Astrocyte (in vitro differentiated cells and primary cell): ENCODE results near the gene TRPC4.

Experiments used
- EZH2 ChIP-seq: IDR thresholded peaks from 2 replicates; pipeline ENCODE4 v1.6.1; 2012; ENCODE audit warnings: mild to moderate bottlenecking, low read length, inconsistent platforms; ENCODE audit not compliant: insufficient read depth
- TF ChIP-seq, protein P1 (sequence below): IDR thresholded peaks from 2 replicates; pipeline ENCODE4 v1.5.1; 2011; ENCODE audit warnings: low read depth, mild to moderate bottlenecking, inconsistent platforms, low read length, moderate library complexity; ENCODE audit not compliant: insufficient read depth

DNA sequence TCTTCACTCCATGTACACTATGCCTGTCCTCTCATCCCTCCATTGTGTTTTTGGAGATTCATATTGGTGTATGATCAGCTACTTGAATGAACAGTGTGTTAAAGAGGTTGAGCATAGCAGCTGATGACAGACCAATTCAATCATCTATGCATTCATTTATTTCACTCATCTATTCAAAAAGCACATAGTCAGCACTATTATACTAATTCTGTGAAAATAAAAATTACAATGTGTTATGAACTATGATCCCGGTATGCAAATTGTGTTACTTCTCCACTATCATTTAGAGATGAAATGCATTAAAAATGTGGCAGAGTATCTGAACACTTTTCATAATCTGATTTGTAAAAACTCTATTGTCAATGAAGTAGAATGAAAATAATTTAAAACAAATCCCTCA, 5.9 kb downstream of the TRPC4 start:
- TF ChIP-seq, protein P1, sequence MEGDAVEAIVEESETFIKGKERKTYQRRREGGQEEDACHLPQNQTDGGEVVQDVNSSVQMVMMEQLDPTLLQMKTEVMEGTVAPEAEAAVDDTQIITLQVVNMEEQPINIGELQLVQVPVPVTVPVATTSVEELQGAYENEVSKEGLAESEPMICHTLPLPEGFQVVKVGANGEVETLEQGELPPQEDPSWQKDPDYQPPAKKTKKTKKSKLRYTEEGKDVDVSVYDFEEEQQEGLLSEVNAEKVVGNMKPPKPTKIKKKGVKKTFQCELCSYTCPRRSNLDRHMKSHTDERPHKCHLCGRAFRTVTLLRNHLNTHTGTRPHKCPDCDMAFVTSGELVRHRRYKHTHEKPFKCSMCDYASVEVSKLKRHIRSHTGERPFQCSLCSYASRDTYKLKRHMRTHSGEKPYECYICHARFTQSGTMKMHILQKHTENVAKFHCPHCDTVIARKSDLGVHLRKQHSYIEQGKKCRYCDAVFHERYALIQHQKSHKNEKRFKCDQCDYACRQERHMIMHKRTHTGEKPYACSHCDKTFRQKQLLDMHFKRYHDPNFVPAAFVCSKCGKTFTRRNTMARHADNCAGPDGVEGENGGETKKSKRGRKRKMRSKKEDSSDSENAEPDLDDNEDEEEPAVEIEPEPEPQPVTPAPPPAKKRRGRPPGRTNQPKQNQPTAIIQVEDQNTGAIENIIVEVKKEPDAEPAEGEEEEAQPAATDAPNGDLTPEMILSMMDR = no peak
- TF ChIP-seq EZH2 = no peak
